Keratinocyte (primary cell): ENCODE data around the gene USP49. TPM values are rescaled to one million over a fixed set of nuclear protein-coding genes. Genes with fewer than 3 reads are reported as not detected.

ENCODE experiments used
- DNase-seq: peaks from one replicate; pipeline ENCODE4 v3.0.0-alpha.2; 2011; ENCODE audit warnings: low read depth, missing footprints, low spot score
- FAIRE-seq: peaks from 2 replicates; lab custom pipeline; 2011; peaks lifted over from hg19 to GRCh38; lab: Jason Lieb, UNC
- H2AFZ ChIP-seq: 2 replicates; pipeline ENCODE4 v1.6.0; 2012; ENCODE audit warnings: low read length, control low read depth, inconsistent platforms; ENCODE audit not compliant: control insufficient read depth
- H3K27ac ChIP-seq: 2 replicates; pipeline ENCODE4 v1.5.1; 2011; ENCODE audit warnings: low read length; ENCODE audit not compliant: control insufficient read depth, insufficient read depth
- H3K27me3 ChIP-seq: 3 replicates; pipeline ENCODE4 v1.6.0; 2011; ENCODE audit warnings: low read length; ENCODE audit not compliant: control insufficient read depth, insufficient read depth; ENCODE audit errors: extremely low read depth
- H3K36me3 ChIP-seq, 2 experiments: 2 replicates in 1 of 2; 3 replicates in 1 of 2; pipeline ENCODE4 v1.5.1; 2011; ENCODE audit warnings: low read length in 2 of 2, mild to moderate bottlenecking in 1 of 2; ENCODE audit not compliant: control insufficient read depth in 2 of 2, insufficient read depth in 2 of 2; ENCODE audit errors: extremely low read depth in 1 of 2
- H3K4me1 ChIP-seq: 3 replicates; pipeline ENCODE4 v1.5.1; 2011; ENCODE audit warnings: low read length; ENCODE audit not compliant: control insufficient read depth, insufficient read depth; ENCODE audit errors: extremely low read depth
- H3K4me2 ChIP-seq: 3 replicates; pipeline ENCODE4 v1.6.0; 2011; ENCODE audit warnings: low read depth, low read length; ENCODE audit not compliant: control insufficient read depth, insufficient read depth; ENCODE audit errors: extremely low read depth
- H3K4me3 ChIP-seq, 3 experiments: fragments of 200-600 bp in 1 of 3; sonication (generic) in 1 of 3; 2 replicates in 2 of 3; 3 replicates in 1 of 3; pipeline ENCODE4 v1.5.1; 2011 to 2016; ENCODE audit warnings: low read length in 3 of 3, mild to moderate bottlenecking in 3 of 3, control low read depth in 2 of 3, inconsistent platforms in 1 of 3, low read depth in 1 of 3, mixed read lengths in 1 of 3, mixed run types in 1 of 3, moderate library complexity in 1 of 3; ENCODE audit not compliant: control insufficient read depth in 2 of 3, insufficient read depth in 2 of 3; ENCODE audit errors: extremely low read depth in 1 of 3
- H3K79me2 ChIP-seq: 2 replicates; pipeline ENCODE4 v1.6.0; 2012; ENCODE audit warnings: low read length; ENCODE audit not compliant: control insufficient read depth, insufficient read depth
- H3K9ac ChIP-seq: 3 replicates; pipeline ENCODE4 v1.6.0; 2011; ENCODE audit warnings: low read length; ENCODE audit not compliant: control insufficient read depth, insufficient read depth; ENCODE audit errors: extremely low read depth
- H3K9me1 ChIP-seq: 3 replicates; pipeline ENCODE4 v1.6.0; 2011; ENCODE audit warnings: low read length; ENCODE audit not compliant: control insufficient read depth, insufficient read depth; ENCODE audit errors: extremely low read depth
- H3K9me3 ChIP-seq: 2 replicates; pipeline ENCODE4 v1.5.1; 2012; ENCODE audit warnings: low read depth, low read length; ENCODE audit not compliant: control insufficient read depth
- H4K20me1 ChIP-seq: 3 replicates; pipeline ENCODE4 v1.6.0; 2011; ENCODE audit warnings: low read length; ENCODE audit not compliant: control insufficient read depth, insufficient read depth; ENCODE audit errors: extremely low read depth
- CTCF ChIP-seq, 3 experiments: IDR thresholded peaks in 1 of 3; conservative IDR thresholded peaks in 1 of 3; optimal IDR thresholded peaks in 1 of 3; 2 replicates in 2 of 3; 3 replicates in 1 of 3; pipeline versions ENCODE3 to v1.5.1; 2011; ENCODE audit warnings: low read length in 3 of 3, mild to moderate bottlenecking in 3 of 3, moderate library complexity in 2 of 3, control low read depth in 1 of 3, inconsistent platforms in 1 of 3; ENCODE audit not compliant: insufficient read depth in 2 of 3; ENCODE audit errors: extremely low read depth in 1 of 3
- EZH2 ChIP-seq: IDR thresholded peaks from one replicate; pipeline ENCODE4 v1.6.1; 2012; ENCODE audit warnings: inconsistent platforms, mild to moderate bottlenecking, low read length, moderate library complexity
- dilution Hi-C: fragments of 300-500 bp; cut with MboI; formaldehyde crosslinking; loops from one replicate; pipeline ENCODE4 v1.7.0; 2020; ENCODE audit warnings: low sequenced_read_pairs; ENCODE audit not compliant: extremely low pct_ligation_motif_present
- polyA plus RNA-seq, 5 experiments: library from polyadenylated mRNA; depleted of rRNA in 3 of 5; stranded (reverse) in 3 of 5; stranded (forward) in 1 of 5; unstranded in 1 of 5; fragments of >200 nt; gene quantifications; 1 replicate in 1 of 5; 2 replicates in 3 of 5; 3 replicates in 1 of 5; pipeline versions ENCODE4 v1.2.1 to v1.2.3, GENCODE V29; 2011 to 2012; ENCODE audit warnings: missing spikeins in 2 of 5, low read depth in 1 of 5, low replicate concordance in 1 of 5

The USP49 gene
- polyA plus RNA-seq, 1 donor (not counting 4 experiments of a cell fraction or from before 2014, with no cell fraction given): 2.3 TPM

DNA sequence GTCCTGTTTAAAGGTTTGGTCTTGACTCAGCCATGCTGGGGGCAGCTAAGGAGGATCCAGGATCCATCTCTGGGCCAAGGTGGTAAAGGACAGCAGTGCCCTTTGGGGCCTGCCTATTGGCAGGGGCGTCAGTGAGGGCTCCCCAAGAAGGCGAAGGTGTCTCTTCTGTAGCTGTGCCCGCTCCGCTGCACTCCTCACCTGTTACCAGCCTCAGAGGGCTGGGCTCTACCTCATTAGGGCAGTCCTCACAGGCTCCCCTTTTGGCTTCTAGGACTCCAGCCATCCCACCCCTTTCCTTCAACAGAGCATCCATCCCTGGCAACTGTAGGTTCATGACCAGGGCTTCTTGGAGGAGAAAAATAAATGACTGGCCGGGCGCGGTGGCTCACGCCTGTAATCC, 125.8 kb downstream of the USP49 start:
- Histone ChIP-seq H4K20me1 (no peaks in the 10 kb centered on the region), H3K27ac (no peak overlapping the region), H3K36me3 (peaks cover 5 to 8% of the 10 kb centered on the region in 2 experiments), H3K4me3 (no peak overlapping the region), H3K9ac (no peak overlapping the region), H3K9me3 (no peaks in the 10 kb centered on the region), H3K4me2 (no peak overlapping the region), H3K27me3 (no peaks in the 10 kb centered on the region), H3K4me1 (peaks cover 23% of the 10 kb centered on the region), H2AFZ (no peak overlapping the region), H3K9me1 (no peaks in the 10 kb centered on the region), H3K79me2 (no peaks in the 10 kb centered on the region)
- DNase-seq (no peak), FAIRE-seq (no peak)
- TF ChIP-seq CTCF (optimal IDR thresholded peaks at IDR 0.05 in 1 of 3, IDR thresholded peaks at IDR 0.05 in 1 of 3, conservative IDR thresholded peaks at IDR 0.05 in 1 of 3; ENCODE audit: extremely low read depth in 1 of 3, insufficient read depth in 2 of 3, low read length in 3 of 3) (no peak), EZH2 (no peak)
- dilution Hi-C loops: no loop called here

DNA sequence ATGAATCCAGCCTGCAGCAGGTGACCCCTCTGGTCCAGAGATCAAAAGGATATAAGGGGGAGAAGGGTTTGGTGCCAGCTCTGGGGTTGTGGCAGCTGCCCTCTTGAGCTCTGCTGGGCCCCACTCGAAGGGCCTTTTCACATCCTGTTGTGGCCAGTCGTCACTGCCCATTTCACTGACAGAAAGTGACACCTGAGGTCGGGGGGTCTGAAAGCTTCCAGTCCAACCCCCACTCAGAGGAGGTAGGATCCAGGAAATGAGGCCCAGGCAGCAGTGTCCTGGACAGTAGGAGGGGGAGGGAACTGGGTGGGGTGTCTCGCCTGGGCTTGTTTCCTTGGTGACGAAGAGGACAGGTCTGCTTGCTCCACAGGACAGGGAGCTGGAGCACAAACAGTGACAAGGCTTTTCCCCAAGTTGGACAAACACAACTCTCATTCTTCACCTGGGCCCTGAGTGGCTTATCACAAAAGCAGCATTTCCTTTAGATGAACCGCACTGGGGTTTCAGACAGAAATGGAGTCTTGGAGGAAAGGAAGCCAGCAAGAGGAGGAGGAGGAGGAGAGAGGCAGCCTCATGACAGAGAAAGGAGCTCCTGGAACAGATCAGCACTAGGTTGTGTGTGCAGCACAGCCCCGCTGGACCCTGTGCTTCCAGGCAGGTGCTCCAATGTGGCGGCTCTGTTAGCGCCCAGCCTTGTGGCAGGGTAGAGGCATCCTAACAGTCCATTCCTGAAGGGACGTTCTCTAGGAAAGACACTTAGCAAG, 126.4 kb downstream of the USP49 start:
- Histone ChIP-seq H3K27me3 (no peaks in the 10 kb centered on the region), H2AFZ (no peak overlapping the region), H3K4me3 (no peak overlapping the region), H3K4me1 (peaks cover 23% of the 10 kb centered on the region), H3K36me3 (peaks cover 2 to 8% of the 10 kb centered on the region in 2 experiments), H3K27ac (no peak overlapping the region), H3K4me2 (no peak overlapping the region), H3K79me2 (no peaks in the 10 kb centered on the region), H3K9ac (no peak overlapping the region), H4K20me1 (no peaks in the 10 kb centered on the region), H3K9me1 (no peaks in the 10 kb centered on the region), H3K9me3 (no peaks in the 10 kb centered on the region)
- TF ChIP-seq CTCF (optimal IDR thresholded peaks at IDR 0.05 in 1 of 3, IDR thresholded peaks at IDR 0.05 in 1 of 3, conservative IDR thresholded peaks at IDR 0.05 in 1 of 3; ENCODE audit: extremely low read depth in 1 of 3, insufficient read depth in 2 of 3, low read length in 3 of 3) (no peak), EZH2 (no peak)
- no peak for FAIRE-seq
- dilution Hi-C loops: no loop called here
- no peak for DNase-seq
